ENCODE data around the gene ARHGAP8. TPM values are rescaled to one million over a fixed set of nuclear protein-coding genes. Genes with fewer than 3 reads are reported as not detected.
A peak's percentile ranks its signal among the peaks of the same experiment; 100 is the strongest.

ARHGAP8 gene
- total and polyA plus RNA-seq, 8 donors = 7.8 to 63.6 (median 11.3) TPM

DNA sequence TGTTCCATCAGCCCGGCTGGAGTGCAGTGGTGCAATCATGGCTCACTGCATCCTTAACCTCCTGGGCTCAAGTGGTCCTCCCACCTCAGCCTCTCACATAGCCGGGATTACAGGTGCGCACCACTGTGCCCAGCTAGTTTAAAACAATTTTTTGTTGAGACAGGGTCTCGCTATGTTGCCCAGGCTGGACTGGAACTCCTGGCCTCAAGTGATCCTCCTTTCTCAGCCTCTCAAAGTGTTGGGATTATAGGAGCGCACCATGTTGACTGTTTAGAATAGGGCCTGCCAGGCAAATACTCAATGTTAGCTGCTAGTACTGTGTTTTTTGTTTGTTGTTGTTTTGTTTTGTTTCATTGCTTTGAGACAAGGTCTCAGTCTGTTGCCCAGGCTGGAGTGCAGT lies 66.4 kb downstream of the ARHGAP8 start:
- intact Hi-C loops (cut with DNase I; ENCODE audit: low total_unique reads) = no loop called here
- DNase-seq = no peak
- no peaks in the 10 kb centered on the region for H3K9me3 ChIP-seq

DNA sequence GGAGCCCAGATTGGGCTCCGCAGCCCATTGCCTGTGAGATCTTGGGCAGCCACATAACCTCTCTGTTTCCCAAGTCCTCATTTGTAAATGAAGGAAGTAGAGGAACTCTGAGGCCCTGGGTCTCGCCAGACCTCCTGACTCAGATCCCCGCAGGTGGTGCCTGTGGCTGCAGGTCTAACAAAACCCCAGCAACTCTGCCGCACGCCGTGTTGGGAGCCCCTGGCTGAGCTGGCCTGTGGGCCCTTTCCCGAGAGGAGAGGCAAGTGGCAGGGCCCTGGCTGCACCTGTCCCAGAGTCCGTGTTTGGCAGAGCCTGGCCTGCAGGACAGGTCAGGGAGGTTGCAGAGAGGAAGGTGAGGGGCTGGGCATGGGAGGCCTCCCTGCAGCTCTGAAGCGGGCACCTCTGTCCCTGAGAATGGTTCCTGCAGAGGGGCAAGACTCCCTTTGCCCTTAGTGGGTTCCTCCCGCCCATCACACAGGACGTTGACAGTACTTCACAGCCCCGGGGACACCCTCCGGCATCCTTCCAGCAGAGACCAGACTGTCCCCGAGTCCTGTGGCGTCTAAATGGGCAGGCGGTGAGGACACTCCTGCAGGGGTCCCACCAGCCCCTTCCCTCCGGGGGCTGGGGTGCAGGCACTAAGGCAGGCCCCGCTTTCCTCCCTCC lies 67.7 kb downstream of the ARHGAP8 start:
- peaks cover 0 to 10% (median 4%) of the 10 kb centered on the region in 4 donors for H3K36me3 ChIP-seq
- intact Hi-C loops (cut with DNase I; ENCODE audit: low total_unique reads) = loop anchor here (10.0 kb wide), 1 partner anchor 275 kb away; no protein-coding TSS in a partner anchor
- H3K27me3 ChIP-seq = peaks cover 0 to 22% (median 0%) of the 10 kb centered on the region in 3 donors
- no peak overlapping the region for H3K4me3 ChIP-seq
- DNase-seq = no peak
- WGBS, 5 donors = 79 to 83% (median 80%) methylated on average over 7 to 18 of the region's 18 CpGs
- H3K27ac ChIP-seq = no peak overlapping the region
- peaks cover 0 to 7% (median 3%) of the 10 kb centered on the region in 4 donors for H3K4me1 ChIP-seq
- TF ChIP-seq, protein P1, sequence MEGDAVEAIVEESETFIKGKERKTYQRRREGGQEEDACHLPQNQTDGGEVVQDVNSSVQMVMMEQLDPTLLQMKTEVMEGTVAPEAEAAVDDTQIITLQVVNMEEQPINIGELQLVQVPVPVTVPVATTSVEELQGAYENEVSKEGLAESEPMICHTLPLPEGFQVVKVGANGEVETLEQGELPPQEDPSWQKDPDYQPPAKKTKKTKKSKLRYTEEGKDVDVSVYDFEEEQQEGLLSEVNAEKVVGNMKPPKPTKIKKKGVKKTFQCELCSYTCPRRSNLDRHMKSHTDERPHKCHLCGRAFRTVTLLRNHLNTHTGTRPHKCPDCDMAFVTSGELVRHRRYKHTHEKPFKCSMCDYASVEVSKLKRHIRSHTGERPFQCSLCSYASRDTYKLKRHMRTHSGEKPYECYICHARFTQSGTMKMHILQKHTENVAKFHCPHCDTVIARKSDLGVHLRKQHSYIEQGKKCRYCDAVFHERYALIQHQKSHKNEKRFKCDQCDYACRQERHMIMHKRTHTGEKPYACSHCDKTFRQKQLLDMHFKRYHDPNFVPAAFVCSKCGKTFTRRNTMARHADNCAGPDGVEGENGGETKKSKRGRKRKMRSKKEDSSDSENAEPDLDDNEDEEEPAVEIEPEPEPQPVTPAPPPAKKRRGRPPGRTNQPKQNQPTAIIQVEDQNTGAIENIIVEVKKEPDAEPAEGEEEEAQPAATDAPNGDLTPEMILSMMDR (IDR thresholded peaks at IDR 0.05) = no peak
- no peak for TF ChIP-seq EP300 (IDR thresholded peaks at IDR 0.05)
- TF ChIP-seq POLR2A (IDR thresholded peaks at IDR 0.05) = no peak
- no peak for TF ChIP-seq POLR2AphosphoS5 (IDR thresholded peaks at IDR 0.05)
- H3K9me3 ChIP-seq = no peaks in the 10 kb centered on the region

More for the DNA sequence above, 66.4 kb downstream of the ARHGAP8 start:
- H3K4me3 ChIP-seq = no peak overlapping the region
- peaks cover 0 to 7% (median 3%) of the 10 kb centered on the region in 4 donors for H3K4me1 ChIP-seq
- no peak overlapping the region for H3K27ac ChIP-seq
- H3K36me3 ChIP-seq = peaks cover 0 to 17% (median 6%) of the 10 kb centered on the region in 4 donors
- TF ChIP-seq, protein P1 (IDR thresholded peaks at IDR 0.05) = no peak
- no peak for TF ChIP-seq EP300 (IDR thresholded peaks at IDR 0.05)
- no peak for TF ChIP-seq POLR2AphosphoS5 (IDR thresholded peaks at IDR 0.05)
- TF ChIP-seq POLR2A (IDR thresholded peaks at IDR 0.05) = no peak
- WGBS, 5 donors = 93 to 99% (median 96%) methylated on average over 5 of the region's 5 CpGs
- H3K27me3 ChIP-seq = peaks cover 0 to 22% (median 0%) of the 10 kb centered on the region in 3 donors

DNA sequence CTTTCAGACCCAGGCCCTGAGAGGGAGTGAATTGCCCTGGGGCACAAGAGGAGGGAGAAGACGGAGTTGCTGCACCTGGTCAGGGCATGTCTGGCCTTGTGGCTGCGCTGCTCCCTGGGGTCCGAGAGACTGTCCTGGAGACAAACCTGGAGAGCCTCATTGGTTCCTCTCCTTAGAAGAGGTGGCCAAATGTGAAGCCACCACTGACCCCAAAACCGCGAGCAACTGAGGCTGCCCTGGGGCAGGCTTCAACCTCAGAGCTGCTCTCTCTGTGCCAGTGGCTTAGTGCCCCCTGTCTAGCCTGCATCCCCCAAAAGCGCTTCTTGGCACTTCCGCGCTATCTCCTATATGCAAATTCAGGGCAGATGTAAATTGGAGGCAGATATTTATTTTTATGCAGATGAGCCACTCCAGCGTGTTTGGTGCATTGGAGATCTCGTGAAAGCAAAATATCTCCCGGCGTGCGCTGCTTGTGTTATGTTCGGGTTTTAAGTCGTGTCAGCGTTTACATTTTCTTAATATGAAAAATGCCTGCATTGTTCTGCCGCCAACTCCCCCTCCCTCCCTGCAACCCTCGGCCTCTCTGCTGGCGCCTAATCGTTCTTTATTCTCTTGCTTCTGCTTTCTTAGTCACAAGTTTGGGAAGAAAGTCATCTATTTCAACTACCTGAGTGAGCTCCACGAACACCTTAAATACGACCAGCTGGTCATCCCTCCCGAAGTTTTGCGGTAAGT lies 69.5 kb downstream of the ARHGAP8 start:
- H3K27me3 ChIP-seq = peaks cover 0 to 22% (median 0%) of the 10 kb centered on the region in 3 donors
- peaks cover 0 to 18% (median 4%) of the 10 kb centered on the region in 4 donors for H3K36me3 ChIP-seq
- no peak overlapping the region for H3K4me3 ChIP-seq
- DNase-seq = peak in 1 of 2 donors; percentile 29
- whole genome bisulfite sequencing, 5 donors = 70 to 87% (median 77%) methylated on average over 24 of the region's 24 CpGs
- H3K9me3 ChIP-seq = no peaks in the 10 kb centered on the region
- H3K27ac ChIP-seq = no peak overlapping the region
- intact Hi-C loops (cut with DNase I; ENCODE audit: low total_unique reads) = loop anchor here (10.0 kb wide), 1 partner anchor 273 kb away; no protein-coding TSS in a partner anchor
- H3K4me1 ChIP-seq = peaks cover 0 to 7% (median 3%) of the 10 kb centered on the region in 4 donors
- TF ChIP-seq EP300 (IDR thresholded peaks at IDR 0.05) (no peak), POLR2A (IDR thresholded peaks at IDR 0.05) (no peak), POLR2AphosphoS5 (IDR thresholded peaks at IDR 0.05) (no peak)
- TF ChIP-seq, protein P1 (IDR thresholded peaks at IDR 0.05) = no peak

DNA sequence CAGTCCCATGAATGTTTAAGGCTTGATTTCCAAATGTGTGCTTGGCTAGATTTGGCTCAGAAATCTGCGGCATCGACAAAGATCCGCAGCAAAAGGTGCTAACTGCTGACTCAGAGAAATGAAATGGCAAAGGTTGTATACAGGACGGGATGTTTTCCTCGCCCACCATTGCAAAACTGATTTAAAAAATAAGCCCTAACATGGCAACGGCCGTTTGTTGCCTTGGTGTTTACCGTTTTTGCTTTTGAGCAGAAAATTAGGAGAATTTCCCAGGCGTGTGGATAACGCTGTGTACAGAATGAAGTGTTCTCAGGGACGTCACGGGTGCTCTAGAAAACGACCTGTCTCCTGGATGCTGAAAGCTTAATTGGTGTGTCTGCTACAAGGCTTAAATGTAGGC lies 70.2 kb downstream of the ARHGAP8 start:
- no peak for DNase-seq
- intact Hi-C loops (cut with DNase I; ENCODE audit: low total_unique reads) = loop anchor here (10.0 kb wide), 1 partner anchor 272 kb away; no protein-coding TSS in a partner anchor
- H3K4me1 ChIP-seq = peaks cover 0 to 7% (median 3%) of the 10 kb centered on the region in 4 donors
- H3K27me3 ChIP-seq = peaks cover 0 to 22% (median 0%) of the 10 kb centered on the region in 3 donors
- H3K36me3 ChIP-seq = peaks cover 0 to 18% (median 4%) of the 10 kb centered on the region in 4 donors
- WGBS, 5 donors = 71 to 84% (median 79%) methylated on average over 13 of the region's 13 CpGs
- TF ChIP-seq EP300 (IDR thresholded peaks at IDR 0.05) (no peak), POLR2AphosphoS5 (IDR thresholded peaks at IDR 0.05) (no peak), POLR2A (IDR thresholded peaks at IDR 0.05) (no peak)
- TF ChIP-seq, protein P1 (IDR thresholded peaks at IDR 0.05) = no peak
- H3K4me3 ChIP-seq = no peak overlapping the region
- no peaks in the 10 kb centered on the region for H3K9me3 ChIP-seq
- no peak overlapping the region for H3K27ac ChIP-seq
